ENCODE data around the gene TMEM175. TPM values are rescaled to one million over a fixed set of nuclear protein-coding genes. Genes with fewer than 3 reads are reported as not detected.
"Not testable (repeated sequence)": the region's sequence is repeated elsewhere in the genome, so short reads cannot be mapped to it uniquely, and the experiment has no call there.

TMEM175 gene
- total RNA-seq, 1 experiment from 2014 or later: 13.5 TPM

DNA sequence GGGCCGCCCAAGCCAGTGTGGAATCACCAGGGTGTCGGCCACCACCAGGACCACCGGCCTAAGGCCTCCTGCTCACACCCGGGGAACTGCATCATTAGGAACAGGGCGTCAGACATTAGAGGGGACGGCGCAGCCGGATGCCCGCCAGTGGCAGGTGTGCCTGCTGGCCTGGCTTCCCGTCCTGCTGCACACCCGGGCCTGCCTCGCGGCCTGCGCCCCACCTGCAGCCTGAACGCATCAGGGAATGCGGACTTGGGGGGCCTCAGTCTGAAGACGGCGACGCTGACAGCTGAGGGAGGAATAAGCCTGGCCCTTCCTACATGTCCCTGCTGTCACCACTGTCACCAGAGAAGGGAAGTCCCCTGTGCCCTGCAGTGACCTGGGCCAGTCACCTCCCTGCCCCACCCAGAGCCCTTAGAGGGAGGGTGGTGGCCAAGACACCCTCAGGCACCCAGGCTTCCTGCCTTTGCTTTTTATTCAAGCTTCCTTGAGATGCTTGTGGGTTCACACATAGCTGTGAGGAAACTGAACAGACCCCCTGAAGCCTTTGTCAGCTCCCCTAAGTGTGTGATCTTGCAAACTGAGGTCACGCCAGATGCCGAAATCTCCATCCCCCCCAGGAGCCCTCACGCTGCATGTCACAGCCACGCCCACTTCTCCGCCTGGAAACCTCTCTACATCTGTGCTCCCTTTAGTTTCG, 37.9 kb downstream of the TMEM175 start:
- DNase-seq (ENCODE audit: low read depth): no peak

DNA sequence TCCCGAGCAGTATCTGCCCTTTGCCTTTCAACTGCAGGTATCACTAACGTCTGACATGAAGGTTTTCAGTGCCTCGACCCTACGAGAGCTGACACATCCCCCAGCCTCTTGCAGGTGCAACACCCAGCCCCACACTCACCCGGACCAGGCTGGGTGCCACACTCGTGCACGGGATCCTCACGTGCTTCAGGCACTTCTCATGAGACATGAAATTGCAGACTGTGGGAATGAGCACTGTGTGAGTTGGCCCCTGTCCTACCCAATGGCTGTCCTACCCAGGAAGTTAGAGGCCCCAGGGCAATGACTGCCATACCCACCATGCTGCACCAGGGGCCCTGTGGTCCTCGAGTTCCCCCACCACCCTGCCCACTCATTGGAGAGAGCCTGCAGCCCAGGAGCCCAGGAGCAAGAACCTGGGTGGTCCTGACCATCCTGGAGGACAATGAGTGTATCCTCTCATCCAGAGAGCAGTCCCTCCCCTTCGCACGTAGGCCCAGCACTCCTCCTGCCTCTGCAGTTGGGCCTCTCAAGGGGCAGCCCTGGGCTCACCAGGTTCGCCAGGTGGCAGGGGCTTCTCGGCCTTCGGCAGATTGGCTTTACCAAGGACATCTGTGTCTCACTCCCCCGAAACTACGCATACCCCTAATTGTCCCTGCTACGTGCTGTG, 38.7 kb downstream of the TMEM175 start:
- no peak for DNase-seq (ENCODE audit: low read depth)

DNA sequence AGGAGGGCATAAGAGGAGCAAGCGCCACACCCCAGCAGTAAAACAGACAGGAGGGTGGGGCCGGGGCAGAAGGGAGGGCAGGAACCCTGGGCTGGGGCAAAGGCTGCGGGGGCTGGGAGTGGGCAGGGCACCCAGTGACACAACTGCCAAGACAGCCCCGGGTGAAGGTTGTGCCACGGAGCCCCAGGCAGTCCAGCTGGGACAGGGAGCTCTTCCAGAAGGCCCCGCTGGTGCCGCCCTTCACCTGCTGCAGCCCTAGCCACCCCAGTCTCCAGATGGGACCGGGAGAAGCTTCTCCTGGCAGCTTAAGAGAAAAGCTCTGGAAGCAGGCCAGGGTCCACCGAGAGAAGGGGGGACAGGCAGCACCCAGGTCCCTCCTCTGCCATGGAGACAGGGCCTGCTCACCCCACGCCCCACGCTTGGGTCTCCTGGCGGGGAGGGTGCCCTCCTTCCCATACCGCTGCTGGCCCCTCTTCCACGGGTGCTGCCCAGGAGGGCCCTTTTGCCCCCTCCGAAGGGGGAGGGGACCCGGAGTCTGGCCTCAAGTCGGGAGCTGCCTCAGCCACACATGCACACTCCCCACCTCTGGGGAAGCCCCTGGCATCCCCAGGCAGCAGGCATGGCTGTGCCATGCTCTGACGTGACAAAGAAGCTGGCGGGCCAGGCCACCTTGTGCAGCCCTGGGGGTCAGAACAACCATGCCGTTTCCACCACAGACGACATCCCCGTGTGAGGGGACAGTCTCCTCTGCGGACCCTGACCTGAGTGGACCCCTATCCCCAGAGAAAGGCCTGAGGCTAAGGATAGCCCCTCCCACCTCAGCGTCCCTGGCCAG, 39.6 kb downstream of the TMEM175 start:
- no peak for DNase-seq (ENCODE audit: low read depth)

DNA sequence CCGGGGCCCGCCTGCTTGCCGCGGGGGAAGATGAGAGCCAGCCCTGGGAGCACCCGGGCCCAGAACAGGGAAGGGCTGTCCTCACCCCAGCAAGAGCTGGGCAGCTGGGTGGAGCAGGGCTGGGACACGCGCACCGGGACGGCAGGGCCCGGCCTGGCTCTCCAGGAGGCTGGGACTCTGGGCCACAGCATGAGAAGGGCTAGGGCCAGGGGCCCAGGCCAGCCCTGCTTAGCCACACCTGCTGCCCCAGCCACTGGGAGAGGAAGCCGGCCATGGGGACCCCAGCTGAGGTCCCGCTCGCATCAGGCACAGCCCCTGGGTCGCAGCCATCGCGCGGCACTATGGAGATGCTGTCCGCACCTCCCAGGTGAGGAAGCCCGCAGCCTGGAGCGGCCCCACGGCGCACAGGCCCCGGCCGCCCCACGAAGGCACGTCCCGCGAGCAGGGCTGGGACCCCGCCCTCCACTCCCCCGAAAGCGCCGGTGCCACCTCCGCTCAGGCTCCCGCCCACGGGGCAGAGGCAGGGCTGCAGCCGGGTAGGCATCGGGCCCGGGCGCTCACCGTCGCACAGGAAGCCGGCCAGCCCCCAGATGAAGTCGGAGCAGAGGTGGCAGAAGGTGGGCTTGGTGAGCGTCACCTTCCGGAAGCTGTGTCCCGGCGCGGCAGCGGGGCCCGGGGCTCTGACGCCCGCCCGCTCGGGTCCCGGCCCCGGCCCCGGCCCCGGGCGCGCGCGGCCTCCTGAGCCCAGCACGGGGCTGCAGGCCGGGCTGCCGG, 40.6 kb downstream of the TMEM175 start:
- DNase-seq (ENCODE audit: low read depth): peak; percentile 22

DNA sequence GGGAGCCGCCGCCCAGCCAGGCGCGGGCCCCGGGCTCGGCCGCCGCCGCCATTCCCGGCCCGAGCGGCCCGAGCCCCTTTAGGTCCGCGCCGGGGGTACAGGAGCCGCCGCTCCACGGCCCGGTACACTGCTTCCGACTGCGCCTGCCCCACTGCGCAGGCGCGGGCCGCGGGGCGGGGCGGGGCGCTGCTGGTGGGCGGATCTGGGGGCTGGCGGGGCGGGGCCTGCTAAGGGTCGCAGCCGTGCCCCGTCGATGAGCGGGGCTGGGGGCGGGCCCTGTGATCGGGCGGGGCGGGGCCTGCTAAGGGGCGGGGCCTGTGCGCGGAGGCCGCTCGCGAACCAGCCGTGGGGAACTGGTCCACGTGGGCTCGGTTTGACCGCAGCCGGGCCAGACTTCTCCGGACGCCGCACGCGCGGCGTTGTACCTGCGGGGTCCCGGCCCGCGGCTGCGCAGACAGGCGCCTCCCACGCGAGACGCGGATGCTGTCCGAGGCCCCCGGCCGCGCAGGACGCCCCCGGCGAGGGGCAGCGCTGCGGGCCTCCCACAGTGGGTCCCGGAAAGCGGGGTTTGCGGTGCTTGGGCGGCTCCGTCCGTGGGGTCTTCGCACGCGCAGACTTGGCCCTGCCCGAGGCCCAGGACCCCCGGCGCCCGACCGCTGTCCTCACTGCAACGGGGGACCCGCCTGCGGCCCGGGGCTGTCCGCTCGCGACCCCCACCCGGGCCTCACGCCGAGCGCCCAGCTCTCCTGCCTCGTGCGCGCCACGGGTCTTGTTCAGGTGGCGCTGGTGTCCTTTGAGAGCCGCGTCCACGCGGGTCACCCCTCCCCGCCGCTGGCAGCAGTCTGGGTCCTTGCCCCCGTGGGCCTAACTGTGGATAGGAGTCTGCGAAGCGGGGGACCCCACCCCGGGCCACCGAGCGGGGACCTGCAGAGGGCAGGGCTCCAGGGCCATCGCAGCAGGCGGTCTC, 41.5 kb downstream of the TMEM175 start, which contains the start of gene DGKQ:
TSS of gene DGKQ (minus strand) at position 139 of the 967 bp plus-strand sequence. CDS start at position 52, 87 bp downstream.
- DNase-seq (ENCODE audit: low read depth): peak; percentile 68

DNA sequence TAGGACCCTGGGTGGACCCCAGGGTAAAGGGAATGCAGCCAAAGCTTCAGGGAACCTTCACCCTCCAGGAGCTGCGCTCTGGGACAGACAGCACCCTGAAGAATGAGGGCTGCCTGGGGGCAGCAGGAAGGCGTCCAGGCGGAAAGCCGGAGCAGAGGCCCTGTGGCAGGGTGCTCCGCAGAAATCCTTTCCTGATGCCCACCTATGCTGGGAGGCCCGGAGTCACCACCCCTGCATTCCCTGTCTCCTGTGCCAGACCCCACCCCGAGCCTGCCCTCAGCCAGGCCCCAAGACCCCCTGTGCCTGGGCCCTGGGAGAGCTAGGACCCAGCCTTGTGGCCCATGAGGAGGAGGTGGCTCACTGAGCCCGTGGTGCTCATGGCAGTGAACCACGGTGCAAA, 42.4 kb downstream of the TMEM175 start:
- no peak for DNase-seq (ENCODE audit: low read depth)

DNA sequence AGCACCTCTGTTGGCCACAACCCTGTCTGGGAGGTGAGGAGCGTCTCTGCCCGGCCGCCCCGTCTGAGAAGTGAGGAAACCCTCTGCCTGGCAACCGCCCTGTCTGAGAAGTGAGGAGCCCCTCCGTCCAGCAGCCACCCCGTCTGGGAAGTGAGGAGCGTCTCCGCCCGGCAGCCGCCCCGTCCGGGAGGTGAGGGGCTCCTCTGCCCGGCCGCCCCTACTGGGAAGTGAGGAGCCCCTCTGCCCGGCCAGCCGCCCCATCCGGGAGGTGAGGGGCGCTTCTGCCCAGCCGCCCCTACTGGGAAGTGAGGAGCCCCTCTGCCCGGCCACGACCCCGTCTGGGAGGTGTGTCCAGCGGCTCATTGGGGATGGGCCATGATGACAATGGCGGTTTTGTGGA, 43.8 kb downstream of the TMEM175 start:
- DNase-seq (ENCODE audit: low read depth): not testable (repeated sequence)

DNA sequence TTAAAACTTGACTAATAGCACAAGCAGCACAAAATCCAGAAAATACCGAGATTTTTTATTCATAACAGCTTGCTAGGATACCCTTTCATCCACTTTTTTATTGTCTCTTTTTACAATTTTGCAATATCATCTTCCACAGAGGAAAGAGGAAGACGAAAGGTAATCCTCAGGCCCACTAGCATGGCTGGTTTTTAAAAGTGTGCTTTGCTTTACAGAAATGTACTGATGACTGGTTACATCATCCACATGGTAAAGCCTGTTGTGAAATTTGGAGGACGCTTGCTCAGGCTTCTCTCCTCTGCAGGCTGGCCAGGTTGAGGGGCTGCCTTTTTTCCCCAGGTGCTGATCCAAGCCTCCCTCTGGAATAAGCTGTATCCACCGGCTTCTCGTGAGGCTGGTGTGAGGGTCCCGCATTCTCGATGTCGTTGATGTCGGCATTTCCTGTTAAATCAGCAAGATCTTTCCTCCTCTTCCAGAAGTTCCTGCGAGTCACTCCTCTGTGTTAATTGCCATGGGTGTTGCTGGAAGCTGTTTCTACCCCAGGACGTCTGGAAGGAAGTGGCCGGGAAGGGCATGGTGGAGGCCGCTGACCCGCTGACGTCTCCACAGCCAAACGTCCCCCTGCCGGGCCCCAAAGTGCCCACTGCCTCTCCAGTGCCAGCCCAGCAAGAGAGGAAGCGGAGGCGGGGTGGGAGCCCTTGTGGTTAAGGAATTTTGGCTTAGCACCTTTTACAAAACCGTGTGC, 46.9 kb downstream of the TMEM175 start:
- DNase-seq (ENCODE audit: low read depth): no peak

DNA sequence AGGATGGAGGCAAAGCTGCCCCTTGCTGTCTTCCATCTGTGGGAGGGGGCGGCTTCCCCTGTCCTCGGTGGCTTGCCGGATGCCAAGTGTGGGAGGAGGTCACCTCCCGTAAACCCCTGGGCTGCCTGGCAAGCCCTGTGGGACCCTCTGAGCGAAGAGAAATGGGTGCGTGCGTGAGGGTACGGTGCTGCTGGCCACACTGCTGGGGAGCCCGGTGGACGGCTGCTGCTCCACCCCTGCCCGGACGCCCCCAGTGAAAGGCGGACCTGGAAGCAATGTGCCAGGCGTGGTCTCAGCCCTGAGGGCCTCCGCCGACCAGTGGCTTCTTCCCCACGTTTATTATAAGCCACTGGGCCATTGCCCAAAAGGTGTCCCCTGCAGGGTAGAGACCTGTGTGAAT, 50.0 kb downstream of the TMEM175 start:
- DNase-seq (ENCODE audit: low read depth): no peak

DNA sequence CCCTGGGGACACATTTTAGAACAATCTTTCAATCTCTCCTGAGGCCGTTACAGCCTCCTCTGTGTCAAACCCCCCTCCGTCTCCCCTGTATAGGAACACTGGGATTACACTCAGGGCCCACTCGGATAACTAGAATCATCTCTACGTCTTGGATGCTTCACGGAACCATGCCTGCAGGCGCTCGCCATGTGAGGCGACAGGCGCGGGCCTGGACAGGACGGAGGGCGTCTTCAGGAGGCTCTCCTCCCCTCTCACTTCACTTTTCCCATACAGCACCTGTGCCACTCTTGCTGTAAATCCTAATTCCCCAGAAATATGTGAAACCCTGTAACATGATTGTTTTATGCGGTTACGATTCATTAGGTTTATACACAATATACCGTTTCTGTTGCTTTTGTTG, 50.6 kb downstream of the TMEM175 start:
- DNase-seq (ENCODE audit: low read depth): no peak

DNA sequence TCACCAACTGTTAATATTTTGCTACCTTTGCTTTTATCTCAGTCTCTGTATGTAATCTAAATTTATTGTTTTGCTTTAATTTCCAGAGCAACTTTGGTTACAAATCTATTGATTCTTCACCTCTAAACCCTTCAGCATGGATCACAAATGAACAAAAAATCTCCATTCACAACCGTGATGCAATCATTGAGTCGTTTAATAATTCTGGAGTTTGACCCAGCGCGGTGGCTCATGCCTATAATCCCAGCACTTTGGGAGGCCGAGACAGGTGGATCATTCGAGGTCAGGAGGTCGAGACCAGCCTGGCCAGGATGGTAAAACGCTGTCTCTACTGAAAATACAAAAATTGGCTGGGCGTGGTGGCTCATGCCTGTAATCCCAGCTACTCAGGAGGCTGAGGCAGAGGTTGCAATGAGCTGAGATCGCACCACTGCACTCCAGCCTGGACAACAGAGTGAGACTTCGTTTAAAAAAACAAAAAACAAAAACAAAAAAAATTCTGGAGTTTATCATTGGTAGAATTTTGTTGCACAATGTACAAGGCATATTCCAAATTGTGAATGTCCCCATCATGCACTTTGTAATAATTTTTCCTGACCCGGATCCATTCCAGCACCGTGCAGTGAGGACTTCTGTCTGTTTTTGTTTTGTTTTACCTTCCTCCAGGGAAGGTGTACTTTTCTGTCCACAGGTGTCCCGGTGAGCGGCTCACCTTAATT, 52.2 kb downstream of the TMEM175 start:
- DNase-seq (ENCODE audit: low read depth): no peak

DNA sequence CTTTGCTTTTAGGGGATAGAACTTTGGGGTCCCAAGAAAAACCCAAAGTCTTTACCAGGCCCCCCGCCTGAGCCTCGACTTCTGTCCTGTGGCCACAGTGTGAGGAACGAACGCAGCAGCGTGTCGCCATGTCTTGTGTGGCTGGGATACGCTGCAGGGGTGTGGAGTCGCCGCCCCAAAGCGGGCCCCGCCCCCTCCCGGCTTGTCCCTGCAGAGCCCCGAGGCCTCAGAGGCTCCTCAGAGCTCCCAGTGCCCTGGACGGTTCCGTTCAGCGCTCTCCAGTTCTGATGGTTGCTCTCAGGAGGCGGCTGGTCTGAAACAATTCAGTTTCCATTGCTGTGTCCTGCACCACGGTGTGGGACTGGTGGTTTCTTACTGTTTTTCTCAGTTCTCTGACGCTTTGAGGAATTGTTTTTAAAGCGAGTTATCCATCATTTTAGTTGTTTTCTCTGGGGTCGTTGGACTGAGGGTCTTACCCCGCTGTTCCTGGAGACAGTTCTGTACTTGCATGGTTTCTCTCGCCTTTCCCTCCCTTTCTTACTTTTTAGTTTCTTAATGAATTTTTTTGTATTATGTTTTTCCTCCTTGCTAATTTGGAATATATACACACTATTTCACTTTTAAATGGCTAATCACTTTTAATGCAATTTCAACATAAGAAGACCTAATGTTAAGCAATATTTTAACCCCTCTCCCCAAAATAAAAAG, 53.0 kb downstream of the TMEM175 start:
- DNase-seq (ENCODE audit: low read depth): no peak

DNA sequence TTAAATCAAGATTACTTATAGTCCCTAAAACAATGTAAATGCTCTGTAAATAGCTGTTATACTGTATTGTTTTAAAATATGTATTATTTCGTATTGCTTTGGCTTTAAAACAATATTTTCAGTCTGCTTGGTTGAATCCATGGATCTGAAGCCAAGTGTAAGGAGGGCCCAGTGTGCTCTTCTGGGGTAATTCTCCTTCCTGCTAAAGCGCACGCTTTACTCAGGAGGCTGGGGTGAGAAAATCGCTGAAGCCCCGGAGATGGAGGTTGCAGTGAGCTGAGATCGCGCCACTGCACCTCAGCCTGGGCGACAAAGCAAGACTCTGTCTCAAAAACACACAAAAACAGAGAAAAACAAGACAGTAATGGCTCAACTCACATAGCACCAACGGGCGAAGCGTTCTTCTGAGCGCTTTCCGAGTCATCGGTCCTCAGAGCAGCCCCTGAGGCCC, 54.2 kb downstream of the TMEM175 start:
- DNase-seq (ENCODE audit: low read depth): no peak

DNA sequence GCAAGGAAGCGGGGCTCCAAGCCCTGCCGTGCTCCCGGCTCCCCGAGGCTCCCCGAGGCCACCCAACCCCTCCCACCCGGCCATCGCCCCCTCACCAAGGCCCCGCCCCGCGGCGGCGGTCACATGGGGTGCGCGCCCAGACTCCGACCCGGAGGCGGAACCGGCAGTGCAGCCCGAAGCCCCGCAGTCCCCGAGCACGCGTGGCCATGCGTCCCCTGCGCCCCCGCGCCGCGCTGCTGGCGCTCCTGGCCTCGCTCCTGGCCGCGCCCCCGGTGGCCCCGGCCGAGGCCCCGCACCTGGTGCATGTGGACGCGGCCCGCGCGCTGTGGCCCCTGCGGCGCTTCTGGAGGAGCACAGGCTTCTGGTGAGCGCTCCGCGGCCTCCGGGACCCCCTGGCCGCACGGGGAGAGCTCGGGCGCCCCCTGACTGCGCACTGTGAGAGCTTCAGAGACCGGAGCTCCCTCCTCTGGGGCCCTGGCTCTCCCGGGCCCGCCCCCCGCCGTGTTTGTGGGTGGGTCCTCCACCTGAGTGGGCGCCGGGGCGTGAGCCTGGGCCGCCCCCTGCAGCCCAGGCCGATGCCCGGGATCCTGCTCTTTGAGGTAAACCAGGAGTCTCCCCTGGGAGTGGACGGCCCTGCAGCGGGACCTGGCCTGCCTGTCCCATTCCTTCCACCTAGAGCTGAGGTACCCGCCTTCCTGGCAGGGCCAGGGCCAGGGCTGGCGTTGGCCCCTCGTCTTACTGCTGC, 54.8 kb downstream of the TMEM175 start, which contains the start of gene IDUA:
TSS of gene IDUA (plus strand) at position 166 of the 745 bp plus-strand sequence. CDS start at position 207, 41 bp downstream.
- DNase-seq (ENCODE audit: low read depth): peak; percentile 58

DNA sequence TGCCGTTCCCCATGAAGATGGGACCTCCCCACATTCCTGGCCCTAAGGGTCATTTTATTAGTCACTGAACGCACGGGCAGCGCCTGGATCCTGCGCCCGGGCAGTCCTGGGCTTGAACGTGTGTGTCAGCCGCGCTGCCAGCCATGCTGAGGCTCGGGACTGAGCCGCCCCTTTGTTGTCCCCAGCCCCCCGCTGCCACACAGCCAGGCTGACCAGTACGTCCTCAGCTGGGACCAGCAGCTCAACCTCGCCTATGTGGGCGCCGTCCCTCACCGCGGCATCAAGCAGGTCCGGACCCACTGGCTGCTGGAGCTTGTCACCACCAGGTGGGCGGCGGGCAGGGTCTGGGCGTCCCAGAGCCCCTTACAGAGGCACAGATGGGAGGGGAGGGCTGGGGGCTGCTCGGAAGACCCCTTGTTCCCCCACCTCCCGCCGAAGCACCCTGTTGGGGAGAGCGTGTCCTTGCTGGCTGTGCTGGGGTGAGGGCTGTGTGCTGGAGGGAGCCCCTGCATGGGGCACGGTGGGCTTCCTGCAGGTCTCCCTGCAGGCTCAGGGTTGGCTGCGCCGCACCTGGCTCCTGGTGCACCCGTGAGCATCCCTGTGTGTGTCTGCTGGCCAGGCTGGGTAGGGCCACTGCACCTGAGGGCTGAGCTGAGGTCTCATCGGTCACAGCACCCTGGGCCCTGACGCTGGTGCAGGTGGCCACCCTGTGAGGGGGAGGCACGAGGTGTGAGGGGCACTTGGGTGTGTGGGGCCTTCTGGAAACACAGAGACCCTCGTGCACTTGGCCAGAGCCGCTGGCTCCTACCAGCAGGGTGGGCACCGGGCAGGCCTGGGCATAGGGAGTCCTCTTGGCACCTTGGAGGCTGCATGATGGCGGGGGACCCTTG, 55.6 kb downstream of the TMEM175 start:
- DNase-seq (ENCODE audit: low read depth): peak; percentile 60
